GM18867 (cell line): ENCODE data around the gene CORO2B.

Source experiments
- ATAC-seq: cut with Tn5 transposase; IDR thresholded peaks from one replicate; pipeline ENCODE4 v1.9.1; 2021; ENCODE audit warnings: mild to moderate bottlenecking, moderate library complexity; ENCODE audit not compliant: unreplicated experiment

The CORO2B gene

GRCh38 chr15:68764090-68764489, 185.3 kb downstream of the CORO2B start:
- ATAC-seq, result no peak

GRCh38 chr15:68765602-68766368, 187.0 kb downstream of the CORO2B start:
- ATAC-seq, result no peak

DNA sequence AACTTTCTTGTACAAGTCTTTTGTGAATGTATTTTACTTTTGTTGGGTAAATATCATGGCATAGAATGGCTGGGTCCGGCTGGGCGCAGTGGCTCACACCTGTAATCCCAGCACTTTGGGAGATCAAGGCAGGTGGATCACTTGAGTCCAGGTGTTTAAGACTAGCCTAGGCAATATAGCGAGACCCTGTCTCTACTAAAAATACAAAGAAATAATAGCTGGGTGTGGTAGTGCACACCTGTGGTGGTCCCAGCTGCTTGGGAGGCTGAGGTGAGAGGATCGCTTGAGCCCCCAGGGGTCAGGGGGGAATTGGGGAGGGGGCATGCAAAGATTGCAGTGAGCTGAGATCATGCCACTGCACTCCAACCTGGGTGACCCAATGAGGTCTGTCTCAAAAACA, 189.0 kb downstream of the CORO2B start:
- ATAC-seq, result no peak

DNA sequence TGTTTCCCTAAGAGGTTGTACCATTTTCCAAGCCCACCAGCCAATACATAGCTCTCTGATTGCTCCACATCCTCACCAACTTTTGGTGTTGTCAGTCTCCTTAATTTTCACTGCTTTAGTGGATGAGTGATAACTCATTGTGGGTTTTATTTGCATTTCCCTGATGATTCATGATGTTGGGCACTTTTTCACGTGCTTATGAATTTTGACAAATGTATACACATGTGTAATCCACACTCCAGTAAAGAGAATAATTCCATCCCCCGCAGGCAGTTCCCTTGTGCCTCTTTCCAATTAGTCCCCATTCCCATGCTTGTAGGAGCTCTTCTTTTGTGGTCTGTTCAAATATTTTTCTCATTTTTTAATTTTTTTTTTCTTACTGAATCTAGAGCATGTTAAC, 189.5 kb downstream of the CORO2B start:
- no peak for ATAC-seq

GRCh38 chr15:68769702-68770101, 190.9 kb downstream of the CORO2B start:
- no peak for ATAC-seq

GRCh38 chr15:68770216-68770615, 191.4 kb downstream of the CORO2B start:
- no peak for ATAC-seq

GRCh38 chr15:68773036-68773435, 194.2 kb downstream of the CORO2B start:
- no peak for ATAC-seq

GRCh38 chr15:68774120-68774519, 195.3 kb downstream of the CORO2B start:
- ATAC-seq, result no peak

GRCh38 chr15:68774521-68775235, 195.9 kb downstream of the CORO2B start:
- no peak for ATAC-seq

DNA sequence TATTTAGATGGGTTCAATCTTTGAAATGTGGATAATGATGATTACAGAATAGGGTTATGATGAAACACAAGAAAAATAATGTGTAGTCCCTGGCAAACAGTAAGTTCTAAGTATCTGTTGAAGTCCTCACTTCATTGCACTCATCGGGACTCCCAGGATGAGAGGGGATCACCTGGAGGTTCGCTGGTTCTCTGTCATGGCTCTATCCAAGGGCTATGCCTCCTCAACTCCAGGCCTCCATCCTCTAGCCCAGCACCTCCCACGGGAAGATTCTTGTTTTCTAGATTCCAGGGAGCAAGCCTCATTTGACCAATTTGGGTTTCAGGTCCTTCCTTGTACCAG, 196.4 kb downstream of the CORO2B start:
- no peak for ATAC-seq

DNA sequence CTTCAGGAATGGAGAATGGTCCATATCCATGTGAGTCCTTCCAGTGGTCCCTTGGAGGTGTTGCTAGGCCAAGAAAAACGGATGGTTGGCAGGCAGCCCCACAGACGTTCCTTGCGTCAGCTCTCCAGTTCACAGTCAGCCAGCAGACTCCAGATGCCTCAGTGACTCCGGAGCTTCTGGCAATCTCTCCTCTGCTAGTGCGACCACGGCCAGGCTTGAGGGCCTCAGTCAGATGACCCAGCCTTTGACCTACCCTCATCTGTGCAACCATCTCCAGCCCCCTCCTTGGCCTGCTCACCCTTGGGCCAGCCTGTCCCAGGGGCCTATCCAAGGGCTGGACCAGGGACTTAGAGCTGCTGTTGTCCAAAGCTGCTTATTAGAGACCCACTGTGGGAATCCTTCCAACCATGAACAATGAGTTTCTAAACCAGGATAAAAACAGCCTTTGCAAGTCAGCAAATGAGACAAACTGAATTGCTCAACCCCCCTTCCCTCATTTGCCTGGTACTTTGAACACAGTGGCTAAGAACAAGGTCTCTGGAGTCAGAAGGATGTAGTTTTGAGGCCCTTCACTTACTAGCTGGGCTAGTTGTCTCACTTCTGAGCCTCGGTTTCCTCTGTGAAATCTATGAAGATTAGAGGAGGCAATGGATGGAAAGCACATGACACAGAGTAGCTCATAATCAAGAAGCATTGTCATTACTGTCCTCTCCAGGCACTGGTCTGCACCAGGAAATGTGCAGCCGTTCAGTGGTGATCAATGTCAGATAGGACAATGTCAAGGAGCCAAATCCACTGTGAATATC, 197.1 kb downstream of the CORO2B start:
- ATAC-seq, result no peak

- no peak for ATAC-seq
Observed at GRCh38 chr15:68776477-68777270, 197.9 kb downstream of the CORO2B start.
